HG03108 (cell line): ENCODE data around the gene SPC25.
"Not testable (repeated sequence)": the region's sequence is repeated elsewhere in the genome, so short reads cannot be mapped to it uniquely, and the experiment has no call there.

Experiments
- ATAC-seq: cut with Tn5 transposase; IDR thresholded peaks from one replicate; pipeline ENCODE4 v1.9.1; 2021; ENCODE audit warnings: moderate library complexity; ENCODE audit not compliant: unreplicated experiment

SPC25 gene

GRCh38 chr2:168903888-168904287, 13.7 kb upstream of the SPC25 start:
- ATAC-seq, result no peak

GRCh38 chr2:168901003-168901402, 10.8 kb upstream of the SPC25 start, which contains the start of gene G6PC2:
Gene G6PC2, plus strand, starts transcription at chr2:168901291. Its CDS starts 41 bp downstream, at chr2:168901332.
- no peak for ATAC-seq

- no peak for ATAC-seq
Measured at GRCh38 chr2:168897449-168897848, 7.2 kb upstream of the SPC25 start.

- ATAC-seq, result no peak
Measured at GRCh38 chr2:168896783-168897182, 6.6 kb upstream of the SPC25 start.

GRCh38 chr2:168895771-168896170, 5.5 kb upstream of the SPC25 start:
- ATAC-seq, result no peak

DNA sequence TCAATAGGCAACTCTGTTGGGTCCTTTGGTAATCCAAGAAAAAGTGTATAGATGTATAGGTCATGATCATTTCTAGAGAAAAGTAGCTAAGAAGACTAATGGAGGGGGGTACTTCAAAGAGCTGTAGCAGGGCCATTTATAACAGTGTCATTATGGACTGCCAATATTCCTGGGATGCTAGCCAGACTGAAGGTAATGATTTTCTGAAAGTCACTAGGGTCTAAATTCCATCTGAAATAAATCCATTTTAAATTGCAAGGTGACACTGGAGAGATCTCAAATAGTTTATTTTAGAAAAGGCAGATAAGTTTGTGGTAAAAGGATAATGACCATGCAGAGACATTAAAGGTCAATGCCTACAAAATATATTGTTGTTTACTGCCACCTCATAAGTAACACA, 4.5 kb upstream of the SPC25 start:
- ATAC-seq, result no peak

- ATAC-seq, result no peak
Measured at GRCh38 chr2:168894101-168894500, 3.9 kb upstream of the SPC25 start.

DNA sequence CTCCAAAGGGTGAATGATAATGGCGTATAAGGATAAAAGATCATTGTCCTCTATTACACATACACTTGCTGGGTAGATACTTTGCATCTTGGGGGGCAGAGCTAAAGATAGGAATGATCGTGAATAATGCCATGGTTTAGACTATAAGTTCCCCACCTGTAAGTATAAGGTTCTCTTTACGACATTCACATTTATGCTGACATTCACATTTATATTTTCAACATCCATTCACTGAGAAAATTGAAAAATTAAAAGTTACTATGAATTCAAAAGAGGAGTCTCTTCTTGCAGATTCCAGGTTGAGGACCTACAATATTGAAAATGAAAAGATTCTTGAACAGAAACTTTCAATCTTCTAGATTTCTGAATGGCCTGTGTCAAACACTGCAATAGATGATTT, 2.1 kb upstream of the SPC25 start:
- no peak for ATAC-seq

DNA sequence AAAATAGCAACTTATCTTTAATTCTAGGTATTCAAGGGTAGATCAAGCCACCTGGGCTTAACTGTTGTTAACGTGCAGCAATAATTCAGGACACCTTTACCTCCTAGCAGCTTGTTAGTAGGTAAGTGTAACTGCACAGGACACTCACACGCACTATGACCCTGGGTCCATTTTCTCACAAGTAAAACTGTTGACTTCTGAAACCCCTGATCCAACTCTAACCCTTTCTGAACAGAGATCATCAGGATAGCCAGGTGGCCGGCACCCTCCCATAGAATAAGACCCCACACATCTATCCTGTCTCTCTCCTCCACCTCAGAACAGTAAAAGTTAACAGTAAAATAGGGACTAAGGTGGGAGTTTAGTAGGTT, 610 bp downstream of the SPC25 start:
- no peak for ATAC-seq

DNA sequence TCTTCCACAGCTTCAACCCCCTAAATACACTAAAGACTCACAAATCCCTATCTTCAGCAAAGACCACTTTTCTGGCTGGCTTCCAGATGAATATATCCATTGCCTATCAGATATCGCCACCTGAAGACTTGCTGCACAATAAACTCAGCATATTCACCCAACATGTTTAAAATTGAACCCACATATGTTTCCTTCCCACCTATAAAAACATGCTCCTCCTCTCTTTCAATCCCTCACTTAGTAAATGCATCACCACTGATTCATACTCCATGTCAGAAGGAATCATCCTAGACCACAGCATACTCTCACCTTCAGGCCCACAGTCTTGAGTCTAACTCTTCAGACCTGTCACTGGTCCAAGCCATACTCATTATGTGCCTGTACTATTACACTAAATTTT, 5.3 kb downstream of the SPC25 start:
- ATAC-seq, result no peak

DNA sequence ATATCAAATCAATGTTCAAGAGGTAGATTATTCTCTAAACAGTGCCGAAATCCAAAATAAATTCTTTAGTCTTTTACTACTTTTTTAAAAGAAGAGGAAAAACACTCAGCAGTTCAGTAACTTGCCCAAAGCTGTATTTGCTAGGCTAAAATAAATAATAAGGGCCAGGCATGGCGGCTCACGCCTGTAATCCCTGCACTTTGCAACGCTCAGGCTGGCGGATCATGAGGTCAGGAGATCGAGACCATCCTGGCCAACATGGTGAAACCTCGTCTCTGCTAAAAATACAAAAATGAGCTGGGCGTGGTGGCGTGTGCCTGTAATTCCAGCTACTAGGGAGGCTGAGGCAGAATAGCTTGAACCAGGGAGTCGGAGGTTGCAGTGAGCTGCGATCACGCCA, 8.1 kb downstream of the SPC25 start:
- ATAC-seq, result not testable (repeated sequence)

GRCh38 chr2:168874368-168875054, 15.7 kb downstream of the SPC25 start:
- ATAC-seq, result no peak

GRCh38 chr2:168870824-168871223, 19.4 kb downstream of the SPC25 start:
- not testable (repeated sequence) for ATAC-seq

DNA sequence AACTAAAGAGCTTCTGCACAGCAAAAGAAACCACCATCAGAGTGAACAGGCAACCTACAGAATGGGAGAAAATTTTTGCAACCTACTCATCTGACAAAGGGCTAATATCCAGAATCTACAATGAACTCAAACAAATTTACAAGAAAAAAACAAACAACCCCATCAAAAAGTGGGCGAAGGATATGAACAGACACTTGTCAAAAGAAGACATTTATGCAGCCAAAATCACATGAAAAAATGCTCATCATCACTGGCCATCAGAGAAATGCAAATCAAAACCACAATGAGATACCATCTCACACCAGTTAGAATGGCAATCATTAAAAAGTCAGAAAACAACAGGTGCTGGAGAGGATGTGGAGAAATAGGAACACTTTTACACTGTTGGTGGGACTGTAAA, 19.9 kb downstream of the SPC25 start:
- not testable (repeated sequence) for ATAC-seq

DNA sequence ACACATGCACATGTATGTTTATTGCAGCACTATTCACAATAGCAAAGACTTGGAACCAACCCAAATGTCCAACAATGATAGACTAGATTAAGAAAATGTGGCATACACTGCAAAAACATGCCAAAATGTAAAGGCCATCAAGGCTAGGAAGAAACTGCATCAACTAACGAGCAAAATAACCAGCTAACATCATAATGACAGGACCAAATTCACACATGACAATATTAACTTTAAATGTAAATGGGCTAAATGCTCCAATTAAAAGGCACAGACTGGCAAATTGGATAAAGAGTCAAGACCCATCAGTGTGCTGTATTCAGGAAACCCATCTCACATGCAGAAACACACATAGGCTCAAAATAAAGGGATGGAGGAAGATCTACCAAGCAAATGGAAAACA, 23.1 kb downstream of the SPC25 start:
- not testable (repeated sequence) for ATAC-seq

- no peak for ATAC-seq
Measured at GRCh38 chr2:168858146-168858545, 32.1 kb downstream of the SPC25 start.

- ATAC-seq, result no peak
Measured at GRCh38 chr2:168855601-168856000, 34.6 kb downstream of the SPC25 start.

DNA sequence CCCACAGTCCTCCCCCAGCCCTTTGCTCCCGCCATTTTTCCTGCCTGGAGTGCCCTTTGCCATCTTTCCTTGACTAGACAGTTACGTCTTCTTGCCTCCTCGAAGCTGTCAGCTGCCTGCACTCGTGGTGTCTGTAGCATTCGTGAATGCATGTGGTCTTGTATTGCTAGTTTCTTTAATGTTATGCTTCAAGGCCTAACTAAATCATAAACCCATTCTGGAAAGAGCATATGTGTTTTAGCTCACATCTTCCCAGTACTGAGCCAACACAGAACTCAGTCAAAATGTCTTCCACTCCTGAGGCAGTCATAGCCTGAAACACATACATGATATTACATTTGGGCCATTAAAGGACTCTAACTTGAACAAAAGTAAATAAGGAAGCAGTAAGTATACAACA, 35.6 kb downstream of the SPC25 start:
- ATAC-seq, result no peak

DNA sequence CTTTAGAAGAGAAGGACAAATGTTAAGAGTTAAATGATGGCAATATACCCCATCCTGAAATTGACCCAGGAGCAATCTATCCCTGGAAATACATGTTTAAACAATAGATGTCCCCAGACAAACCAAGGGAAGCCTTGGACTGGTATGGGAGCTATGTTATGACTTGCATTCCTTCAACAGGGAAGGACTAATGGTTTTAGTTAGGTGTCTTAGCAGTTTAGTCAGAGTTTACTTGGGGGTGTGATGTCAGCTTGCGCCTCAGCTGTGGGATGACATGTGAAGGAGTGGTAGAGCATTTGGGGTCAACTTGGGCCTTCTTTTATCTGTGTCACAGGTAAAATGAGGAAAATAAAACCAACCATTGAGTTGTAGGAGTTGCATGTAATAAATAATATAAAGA, 36.8 kb downstream of the SPC25 start:
- no peak for ATAC-seq

DNA sequence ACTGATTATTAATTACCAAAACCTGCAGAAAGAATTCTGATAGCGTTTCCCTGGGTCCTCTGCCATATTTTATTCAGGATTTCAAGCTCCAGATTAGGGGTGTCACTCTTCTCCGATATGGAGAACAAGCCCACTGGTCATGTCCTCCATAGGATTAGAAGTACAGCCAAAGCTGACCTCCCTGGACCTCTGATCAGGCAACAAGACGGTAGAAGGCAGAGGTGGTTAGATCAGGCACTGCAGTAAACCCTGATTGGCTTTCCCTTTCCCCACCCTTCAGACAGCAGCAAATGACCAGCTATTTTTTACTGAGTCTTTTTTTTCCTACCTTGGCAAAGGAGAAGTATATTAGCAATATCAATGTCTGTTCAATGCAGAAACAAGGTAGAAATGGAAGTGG, 37.7 kb downstream of the SPC25 start:
- no peak for ATAC-seq

- no peak for ATAC-seq
Measured at GRCh38 chr2:168851674-168852320, 38.4 kb downstream of the SPC25 start.

GRCh38 chr2:168850846-168851245, 39.4 kb downstream of the SPC25 start:
- no peak for ATAC-seq

DNA sequence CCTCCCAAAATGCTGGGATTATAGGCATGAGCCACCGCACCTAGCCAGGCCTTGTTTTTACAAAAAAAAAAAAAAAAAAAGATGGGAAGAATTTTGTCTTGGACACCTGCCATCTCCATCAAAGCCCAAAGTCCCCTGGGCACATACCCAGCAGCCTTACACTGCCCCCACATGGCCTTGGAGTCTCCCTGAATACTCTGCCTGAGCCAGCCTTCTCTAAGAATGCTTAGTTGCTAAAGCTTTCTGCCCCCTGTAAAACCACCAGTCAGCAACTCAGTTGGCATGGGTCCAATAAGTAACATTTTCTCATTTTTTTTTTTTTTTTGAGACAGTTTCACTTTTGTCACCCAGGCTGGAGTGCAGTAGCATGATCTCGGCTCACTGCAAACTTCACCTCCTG, 40.6 kb downstream of the SPC25 start:
- ATAC-seq, result no peak
